OCI-LY3 (cell line): ENCODE measurements around the gene PPP2CA.

Experiments
- H2AFZ ChIP-seq: fragments of 200-600, 300-600 bp; shearing (Covaris generic); 2 replicates; pipeline ENCODE4 v1.6.0; 2014; ENCODE audit warnings: antibody characterized with exemption, low read depth, low read length
- H3K27ac ChIP-seq: fragments of 200-600, 300-600 bp; sonication (generic); 2 replicates; pipeline ENCODE4 v1.5.1; 2014; ENCODE audit warnings: mild to moderate bottlenecking, low read length, moderate library complexity, mixed read lengths
- H3K27me3 ChIP-seq: fragments of 200-600, 300-600 bp; sonication (generic); 2 replicates; pipeline ENCODE4 v1.6.1; 2014; ENCODE audit warnings: low read depth, low read length, mixed read lengths
- H3K36me3 ChIP-seq: fragments of 200-600, 300-600 bp; sonication (generic); replicated peaks from 2 replicates; pipeline ENCODE3; 2014; ENCODE audit warnings: low read depth, low read length, mixed read lengths
- H3K4me1 ChIP-seq: fragments of 300-600, 200-600 bp; sonication (generic); 2 replicates; pipeline ENCODE4 v1.6.1; 2014; ENCODE audit warnings: low read length, mixed read lengths
- H3K4me2 ChIP-seq: fragments of 200-600, 300-600 bp; sonication (generic); 2 replicates; pipeline ENCODE4 v1.6.1; 2014; ENCODE audit warnings: low read length, mixed read lengths
- H3K4me3 ChIP-seq: fragments of 300-600, 200-600 bp; sonication (generic); 2 replicates; pipeline ENCODE4 v1.5.1; 2014; ENCODE audit warnings: antibody characterized with exemption, mild to moderate bottlenecking, low read length, moderate library complexity
- H3K79me2 ChIP-seq: fragments of 300-600, 200-600 bp; shearing (Covaris generic); 2 replicates; pipeline ENCODE4 v1.6.1; 2014; ENCODE audit warnings: mild to moderate bottlenecking, low read length, mixed read lengths
- H3K9ac ChIP-seq: fragments of 300-600, 200-600 bp; shearing (Covaris generic); 2 replicates; pipeline ENCODE4 v1.6.0; 2014; ENCODE audit warnings: mild to moderate bottlenecking, low read length, moderate library complexity
- H3K9me3 ChIP-seq: fragments of 200-600, 300-600 bp; shearing (Covaris generic); 2 replicates; pipeline ENCODE4 v1.6.1; 2014; ENCODE audit warnings: low read length, mixed read lengths; ENCODE audit not compliant: insufficient read depth
- H4K20me1 ChIP-seq: fragments of 200-600, 300-600 bp; sonication (generic); 2 replicates; pipeline ENCODE4 v1.6.1; 2016; ENCODE audit warnings: low read length, mixed read lengths; ENCODE audit not compliant: insufficient read depth
- EZH2phosphoT487 ChIP-seq: fragments of 200-600 bp; shearing (Covaris generic); IDR thresholded peaks from 2 replicates; pipeline ENCODE4 v1.6.1; 2018; ENCODE audit warnings: antibody characterized with exemption, mixed run types, low read depth
- TF ChIP-seq, protein P1 (sequence below): fragments of 200-600, 300-600 bp; sonication (generic); IDR thresholded peaks from 2 replicates; pipeline ENCODE4 v1.5.1; 2014; ENCODE audit warnings: antibody characterized with exemption, low read length, low read depth

Gene PPP2CA

DNA sequence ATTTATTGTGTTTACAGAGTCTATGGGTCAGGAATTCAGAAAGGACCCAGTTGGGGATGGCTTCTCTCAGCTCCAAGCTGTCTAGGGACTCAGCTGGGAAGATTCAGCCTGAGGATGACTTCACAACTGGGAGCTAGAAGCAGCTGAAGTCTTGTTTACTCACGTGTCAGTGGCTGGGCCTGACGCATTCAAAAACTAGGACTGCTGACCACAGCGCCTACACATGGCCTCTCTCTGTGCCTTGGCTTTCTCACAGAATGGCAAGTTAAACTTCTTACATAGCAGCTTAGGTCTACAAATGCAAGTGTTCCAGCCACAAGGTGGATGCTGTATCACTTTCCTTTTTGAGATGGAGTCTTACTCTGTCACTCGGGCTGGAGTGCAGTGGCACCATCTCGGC lies 16.3 kb upstream of the PPP2CA start:
- no peak overlapping the region for H3K9ac ChIP-seq
- no peaks in the 10 kb centered on the region for H4K20me1 ChIP-seq
- TF ChIP-seq, protein P1, sequence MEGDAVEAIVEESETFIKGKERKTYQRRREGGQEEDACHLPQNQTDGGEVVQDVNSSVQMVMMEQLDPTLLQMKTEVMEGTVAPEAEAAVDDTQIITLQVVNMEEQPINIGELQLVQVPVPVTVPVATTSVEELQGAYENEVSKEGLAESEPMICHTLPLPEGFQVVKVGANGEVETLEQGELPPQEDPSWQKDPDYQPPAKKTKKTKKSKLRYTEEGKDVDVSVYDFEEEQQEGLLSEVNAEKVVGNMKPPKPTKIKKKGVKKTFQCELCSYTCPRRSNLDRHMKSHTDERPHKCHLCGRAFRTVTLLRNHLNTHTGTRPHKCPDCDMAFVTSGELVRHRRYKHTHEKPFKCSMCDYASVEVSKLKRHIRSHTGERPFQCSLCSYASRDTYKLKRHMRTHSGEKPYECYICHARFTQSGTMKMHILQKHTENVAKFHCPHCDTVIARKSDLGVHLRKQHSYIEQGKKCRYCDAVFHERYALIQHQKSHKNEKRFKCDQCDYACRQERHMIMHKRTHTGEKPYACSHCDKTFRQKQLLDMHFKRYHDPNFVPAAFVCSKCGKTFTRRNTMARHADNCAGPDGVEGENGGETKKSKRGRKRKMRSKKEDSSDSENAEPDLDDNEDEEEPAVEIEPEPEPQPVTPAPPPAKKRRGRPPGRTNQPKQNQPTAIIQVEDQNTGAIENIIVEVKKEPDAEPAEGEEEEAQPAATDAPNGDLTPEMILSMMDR: no peak
- TF ChIP-seq EZH2phosphoT487: no peak
- H3K36me3 ChIP-seq: no peaks in the 10 kb centered on the region
- no peak overlapping the region for H2AFZ ChIP-seq
- H3K27ac ChIP-seq: no peak overlapping the region
- H3K27me3 ChIP-seq: peaks cover 10% of the 10 kb centered on the region; the same call in 1 of the 2 replicates
- H3K4me2 ChIP-seq: no peak overlapping the region
- H3K4me3 ChIP-seq: no peak overlapping the region
- H3K9me3 ChIP-seq: no peaks in the 10 kb centered on the region
- peaks cover 5% of the 10 kb centered on the region; the same call in 1 of the 2 replicates for H3K4me1 ChIP-seq
- no peaks in the 10 kb centered on the region for H3K79me2 ChIP-seq

- H3K79me2 ChIP-seq: no peaks in the 10 kb centered on the region
- no peak overlapping the region for H3K4me2 ChIP-seq
- no peak overlapping the region; the same call in 1 of the 2 replicates for H2AFZ ChIP-seq
- no peak overlapping the region for H3K27ac ChIP-seq
- H3K27me3 ChIP-seq: peaks cover 10% of the 10 kb centered on the region; the same call in 1 of the 2 replicates
- H3K9ac ChIP-seq: no peak overlapping the region
- no peaks in the 10 kb centered on the region for H4K20me1 ChIP-seq
- TF ChIP-seq, protein P1: no peak
- no peak for TF ChIP-seq EZH2phosphoT487
- H3K4me1 ChIP-seq: peaks cover 5% of the 10 kb centered on the region; the same call in 1 of the 2 replicates
- no peaks in the 10 kb centered on the region for H3K36me3 ChIP-seq
- H3K4me3 ChIP-seq: no peak overlapping the region
- H3K9me3 ChIP-seq: no peaks in the 10 kb centered on the region
Measured at GRCh38 chr5:134240421-134240962, 14.6 kb upstream of the PPP2CA start.

DNA sequence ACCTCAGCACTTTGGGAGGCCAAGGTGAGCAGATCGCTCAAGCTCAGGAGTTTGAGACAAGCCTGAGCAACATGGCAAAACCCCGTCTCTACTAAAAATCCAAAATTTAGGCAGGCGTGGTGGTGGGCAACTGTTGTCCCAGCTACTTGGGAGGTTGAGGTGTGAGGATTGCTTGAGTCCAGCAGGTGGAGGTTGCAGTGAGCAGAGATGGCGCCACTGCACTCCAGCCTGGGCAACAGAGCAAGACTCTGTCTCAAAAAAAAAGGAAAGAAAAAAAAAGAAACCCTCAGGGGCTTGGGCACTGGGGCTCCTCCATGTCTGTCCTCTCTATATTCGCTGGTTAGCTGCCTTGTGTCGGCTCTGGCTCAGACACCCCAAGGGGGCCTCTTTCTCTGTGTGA lies 10.9 kb upstream of the PPP2CA start:
- Histone ChIP-seq H3K79me2 (no peaks in the 10 kb centered on the region), H3K27ac (no peak overlapping the region), H3K36me3 (no peaks in the 10 kb centered on the region), H3K4me3 (no peak overlapping the region), H3K9ac (no peak overlapping the region), H3K27me3 (peaks cover 10% of the 10 kb centered on the region; the same call in 1 of the 2 replicates), H3K4me2 (no peak overlapping the region), H4K20me1 (no peaks in the 10 kb centered on the region), H2AFZ (no peak overlapping the region), H3K9me3 (no peaks in the 10 kb centered on the region), H3K4me1 (no peaks in the 10 kb centered on the region)
- TF ChIP-seq, protein P1: no peak
- no peak for TF ChIP-seq EZH2phosphoT487

GRCh38 chr5:134236318-134236717 lies 10.4 kb upstream of the PPP2CA start:
- TF ChIP-seq EZH2phosphoT487: no peak
- TF ChIP-seq, protein P1: no peak
- Histone ChIP-seq H3K4me1 (no peaks in the 10 kb centered on the region), H3K36me3 (no peaks in the 10 kb centered on the region)

More at GRCh38 chr5:134236318-134236717, 10.4 kb upstream of the PPP2CA start:
- Histone ChIP-seq H3K27me3 (peaks cover 10% of the 10 kb centered on the region; the same call in 1 of the 2 replicates), H2AFZ (no peak overlapping the region), H3K27ac (no peak overlapping the region), H3K4me3 (no peak overlapping the region), H3K9me3 (no peaks in the 10 kb centered on the region), H4K20me1 (no peaks in the 10 kb centered on the region), H3K9ac (no peak overlapping the region), H3K4me2 (no peak overlapping the region), H3K79me2 (no peaks in the 10 kb centered on the region)
